RWPE2 (cell line): ENCODE data around the gene MICA.
"Not testable (repeated sequence)": the region's sequence is repeated elsewhere in the genome, so short reads cannot be mapped to it uniquely, and the experiment has no call there.

Experiments used
- ATAC-seq: fragments of 200-7000 bp; cut with Tn5 transposase; 3 replicates; pipeline ENCODE4 v1.9.1; 2021; ENCODE audit warnings: low read depth
- DNase-seq: peaks from one replicate; pipeline ENCODE4 v3.0.0-alpha.2; 2020; ENCODE audit warnings: low spot score
- H3K27ac ChIP-seq: fragments of 450-650 bp; 2 replicates; pipeline ENCODE4 v1.5.1; 2017; ENCODE audit warnings: mild to moderate bottlenecking; ENCODE audit not compliant: poor library complexity, severe bottlenecking
- H3K27me3 ChIP-seq: fragments of 250-450 bp; sonication (Bioruptor Pico); 2 replicates; pipeline ENCODE4 v1.5.1; 2021; ENCODE audit warnings: mild to moderate bottlenecking, moderate library complexity; ENCODE audit not compliant: insufficient read depth, poor library complexity, severe bottlenecking
- H3K36me3 ChIP-seq: fragments of 250-450 bp; sonication (Bioruptor Pico); 2 replicates; pipeline ENCODE4 v1.5.1; 2020; ENCODE audit warnings: low read depth, mild to moderate bottlenecking, moderate library complexity
- H3K4me1 ChIP-seq: fragments of 250-450 bp; sonication (Bioruptor Pico); 2 replicates; pipeline ENCODE4 v1.5.1; 2021; ENCODE audit warnings: mild to moderate bottlenecking, moderate library complexity; ENCODE audit not compliant: insufficient read depth, poor library complexity, severe bottlenecking
- H3K4me3 ChIP-seq: fragments of 250-450 bp; sonication (Bioruptor Pico); 2 replicates; pipeline ENCODE4 v1.5.1; 2021; ENCODE audit warnings: mild to moderate bottlenecking, moderate library complexity; ENCODE audit not compliant: severe bottlenecking
- H3K9me3 ChIP-seq: fragments of 250-450 bp; sonication (Bioruptor Pico); 2 replicates; pipeline ENCODE4 v1.5.1; 2021; ENCODE audit warnings: mild to moderate bottlenecking, moderate library complexity; ENCODE audit not compliant: severe bottlenecking
- CTCF ChIP-seq: fragments of 450-650 bp; IDR thresholded peaks from one replicate; pipeline ENCODE4 v1.5.1; 2017; ENCODE audit warnings: mild to moderate bottlenecking, moderate library complexity; ENCODE audit not compliant: poor library complexity, severe bottlenecking

Gene MICA

GRCh38 chr6:31450751-31451150 lies 47.4 kb downstream of the MICA start:
- no peaks in the 10 kb centered on the region for H3K27me3 ChIP-seq
- DNase-seq (no peak), ATAC-seq (no peak)
- TF ChIP-seq CTCF: no peak
- H3K27ac ChIP-seq: no peak overlapping the region
- no peaks in the 10 kb centered on the region for H3K4me1 ChIP-seq
- H3K9me3 ChIP-seq: no peaks in the 10 kb centered on the region
- no peaks in the 10 kb centered on the region for H3K36me3 ChIP-seq
- no peak overlapping the region for H3K4me3 ChIP-seq

- Histone ChIP-seq H3K4me3 (no peak overlapping the region), H3K27ac (no peak overlapping the region), H3K4me1 (no peaks in the 10 kb centered on the region), H3K36me3 (no peaks in the 10 kb centered on the region), H3K9me3 (no peaks in the 10 kb centered on the region), H3K27me3 (no peaks in the 10 kb centered on the region)
- TF ChIP-seq CTCF: no peak
- DNase-seq (no peak), ATAC-seq (no peak)
These were observed 49.5 kb downstream of the MICA start for GRCh38 chr6:31452859-31453258.

- Histone ChIP-seq H3K36me3 (no peaks in the 10 kb centered on the region), H3K27ac (no peak overlapping the region), H3K4me3 (no peak overlapping the region), H3K9me3 (no peaks in the 10 kb centered on the region), H3K4me1 (no peaks in the 10 kb centered on the region), H3K27me3 (no peaks in the 10 kb centered on the region)
- DNase-seq (no peak), ATAC-seq (no peak)
- TF ChIP-seq CTCF: no peak
These were observed 49.9 kb downstream of the MICA start for GRCh38 chr6:31453259-31453658.

GRCh38 chr6:31459864-31460263 lies 56.5 kb downstream of the MICA start:
- H3K36me3 ChIP-seq, H3K4me1 ChIP-seq, H3K27ac ChIP-seq, ATAC-seq, DNase-seq, H3K9me3 ChIP-seq, H3K27me3 ChIP-seq, H3K4me3 ChIP-seq: not testable (repeated sequence)

- ATAC-seq (no peak), DNase-seq (no peak)
- Histone ChIP-seq H3K9me3 (no peaks in the 10 kb centered on the region), H3K36me3 (no peaks in the 10 kb centered on the region), H3K4me1 (peaks cover 4% of the 10 kb centered on the region), H3K27ac (no peak overlapping the region), H3K4me3 (no peak overlapping the region), H3K27me3 (no peaks in the 10 kb centered on the region)
- no peak for TF ChIP-seq CTCF
These were observed 57.1 kb downstream of the MICA start for GRCh38 chr6:31460361-31461025.
